ENCODE results near the gene NSUN7.

GRCh38 chr4:40747207-40747835, 2.4 kb upstream of the NSUN7 start:
- TF ChIP-seq CTCF (IDR thresholded peaks at IDR 0.05; ENCODE audit: low read length) (no peak), EZH2 (IDR thresholded peaks at IDR 0.05; ENCODE audit: borderline replicate concordance, low read length) (no peak)
